NCI-H2196 (cell line): ENCODE measurements around the gene ALK.

Source experiments
- DNase-seq: peaks from one replicate; lab custom pipeline; 2025; ENCODE audit not compliant: unreplicated experiment; lab: John Stamatoyannopoulos, UW

Gene ALK

GRCh38 chr2:29799628-29800027 is 121.8 kb downstream of the ALK start:
- no peak for DNase-seq

- DNase-seq = no peak
Measured at GRCh38 chr2:29797916-29798315, 123.5 kb downstream of the ALK start.

- no peak for DNase-seq
Measured at GRCh38 chr2:29796446-29796845, 124.9 kb downstream of the ALK start.

DNA sequence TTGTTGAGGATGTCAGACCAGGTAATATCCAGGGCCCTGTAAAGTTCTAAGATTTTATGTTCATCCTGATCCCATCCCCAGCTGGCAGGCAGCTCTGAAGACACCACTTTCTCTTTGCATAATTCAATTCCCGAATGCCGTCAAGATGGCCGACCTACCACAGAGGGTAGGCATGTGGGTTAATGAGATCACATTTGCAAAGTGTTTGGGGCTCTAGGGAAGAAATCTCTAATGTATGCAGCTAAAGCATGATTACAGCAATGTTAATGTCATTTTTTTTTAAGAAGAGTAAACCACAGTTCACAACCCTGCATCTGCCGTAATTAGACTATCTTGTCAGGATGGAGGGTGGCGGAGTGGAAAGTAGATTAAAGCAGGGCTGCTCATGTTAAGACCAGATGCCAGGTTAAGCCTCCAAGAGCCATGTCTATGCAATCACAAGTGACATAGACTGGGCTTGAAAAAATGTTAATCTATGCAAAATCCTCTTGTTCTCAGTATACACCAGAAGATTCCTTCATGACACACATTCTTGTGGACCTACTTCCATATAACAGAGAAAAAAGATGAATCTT is 131.4 kb downstream of the ALK start:
- DNase-seq = no peak

- DNase-seq = no peak
Measured at GRCh38 chr2:29787473-29788465, 133.6 kb downstream of the ALK start.

GRCh38 chr2:29786361-29786760 is 135.0 kb downstream of the ALK start:
- no peak for DNase-seq

GRCh38 chr2:29783666-29784065 is 137.7 kb downstream of the ALK start:
- DNase-seq = no peak

- DNase-seq = no peak
Measured at GRCh38 chr2:29782549-29783458, 138.6 kb downstream of the ALK start.

DNA sequence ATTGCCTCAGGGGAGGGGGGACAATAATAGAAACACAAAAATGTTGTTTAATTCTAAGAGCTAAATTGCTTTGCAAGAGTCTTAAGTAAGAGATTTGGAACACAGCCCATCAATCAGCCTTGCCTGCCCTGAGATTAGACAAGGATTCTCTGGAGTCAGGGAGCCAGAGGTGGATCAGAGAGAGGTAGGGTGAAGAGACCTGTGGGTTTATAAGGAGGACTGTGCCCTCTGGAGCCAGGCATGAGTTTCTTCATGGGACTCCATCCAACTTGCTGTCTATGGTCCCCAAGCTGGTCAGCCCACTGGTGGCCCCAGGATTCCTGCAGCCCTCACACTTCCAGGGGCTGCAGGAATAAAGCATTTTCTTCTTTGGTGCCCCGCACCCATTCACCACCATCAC is 139.3 kb downstream of the ALK start:
- no peak for DNase-seq

- DNase-seq = no peak
Measured at GRCh38 chr2:29780906-29781305, 140.5 kb downstream of the ALK start.

DNA sequence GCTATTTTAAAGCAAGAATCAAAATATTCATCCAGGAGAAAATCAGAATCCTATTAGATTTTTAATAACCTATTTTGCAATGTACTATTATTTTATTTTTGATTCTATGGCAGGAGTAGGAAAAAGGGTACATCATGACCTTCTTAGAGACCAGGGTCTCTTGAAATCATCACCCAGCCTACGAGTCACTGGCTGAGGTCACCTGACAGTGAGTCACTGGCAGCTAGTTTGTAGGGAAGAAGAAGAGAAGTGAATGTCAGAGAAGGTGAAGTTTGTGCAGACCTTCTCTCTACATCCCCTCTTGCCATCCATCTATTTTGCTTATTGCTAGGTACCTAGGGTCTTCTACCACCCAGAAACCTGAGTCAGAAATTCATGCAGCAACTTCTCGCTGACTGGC is 144.2 kb downstream of the ALK start:
- DNase-seq = no peak

DNA sequence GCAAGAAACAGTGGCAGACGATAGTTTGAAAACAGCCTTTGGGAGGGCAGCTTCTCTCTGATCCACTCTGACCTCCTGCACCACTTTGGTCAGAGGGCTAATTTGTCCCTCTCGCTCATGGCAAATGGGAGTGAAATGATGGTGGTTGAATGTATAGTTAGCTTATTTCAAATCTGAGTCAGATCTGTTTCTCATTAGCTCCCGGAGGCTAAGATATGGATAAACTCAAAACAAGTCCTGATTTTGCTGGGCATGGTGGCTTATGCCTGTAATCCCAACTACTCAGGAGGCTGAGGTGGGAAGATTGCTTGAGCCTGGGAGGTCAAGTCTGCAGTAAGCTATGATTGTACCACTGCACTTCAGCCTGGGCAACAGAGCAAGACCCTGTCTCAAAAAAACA is 145.0 kb downstream of the ALK start:
- DNase-seq = no peak

- no peak for DNase-seq
Measured at GRCh38 chr2:29775937-29776336, 145.4 kb downstream of the ALK start.

DNA sequence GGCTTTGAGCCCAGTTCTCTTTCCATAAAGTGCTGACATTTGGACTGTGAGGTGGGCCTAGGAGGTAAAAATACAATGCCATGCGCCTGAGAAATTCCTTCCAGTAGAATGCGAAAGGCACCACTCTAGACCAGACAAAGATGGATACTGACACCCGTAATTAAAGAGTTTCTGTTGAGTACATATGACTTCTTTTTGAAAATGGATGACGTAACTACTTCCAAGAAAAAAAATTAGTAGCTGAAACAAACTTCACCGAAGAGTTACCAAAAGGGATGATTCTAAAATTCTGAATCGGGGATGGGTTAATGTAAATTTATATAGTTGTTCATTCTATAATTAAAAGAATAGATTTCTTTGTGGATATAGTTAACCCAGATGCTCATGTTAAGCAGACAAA is 146.8 kb downstream of the ALK start:
- DNase-seq = no peak

DNA sequence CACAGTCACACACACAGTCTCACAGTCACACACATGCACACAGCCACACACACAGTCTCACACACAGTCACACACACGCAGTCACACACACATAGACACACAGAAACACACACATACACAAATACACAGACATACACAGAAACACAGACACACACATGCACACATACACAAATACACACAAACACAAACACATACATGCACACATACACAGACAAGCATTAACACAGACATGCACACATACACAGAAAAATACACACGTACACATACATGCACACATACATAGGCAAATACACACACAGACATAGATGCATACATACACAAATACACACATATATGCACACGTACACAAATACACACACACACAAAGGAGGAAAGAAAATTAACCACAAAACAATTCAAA is 150.5 kb downstream of the ALK start:
- DNase-seq = no peak

DNA sequence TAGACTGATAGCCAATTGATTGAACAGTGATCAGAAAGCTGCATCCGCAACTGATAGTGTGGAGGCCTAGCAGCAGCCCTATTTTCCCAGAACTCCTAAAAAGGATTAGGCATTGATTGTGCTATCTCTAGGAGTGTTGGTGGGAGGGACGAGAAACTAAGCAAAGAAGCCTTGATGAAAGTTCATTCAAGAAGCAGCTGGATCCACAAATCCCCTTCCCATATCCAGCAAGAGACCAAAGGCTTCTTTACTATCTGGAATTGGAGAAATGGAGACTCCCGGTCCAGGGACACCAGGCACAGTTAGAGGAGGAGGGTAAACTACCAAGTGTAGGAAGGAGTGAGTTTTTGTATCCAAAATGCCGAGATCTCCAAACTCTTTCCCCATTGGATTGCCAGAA is 151.5 kb downstream of the ALK start:
- DNase-seq = no peak

- no peak for DNase-seq
Measured at GRCh38 chr2:29767606-29768335, 153.6 kb downstream of the ALK start.

- DNase-seq = no peak
Measured at GRCh38 chr2:29766191-29766590, 155.2 kb downstream of the ALK start.

DNA sequence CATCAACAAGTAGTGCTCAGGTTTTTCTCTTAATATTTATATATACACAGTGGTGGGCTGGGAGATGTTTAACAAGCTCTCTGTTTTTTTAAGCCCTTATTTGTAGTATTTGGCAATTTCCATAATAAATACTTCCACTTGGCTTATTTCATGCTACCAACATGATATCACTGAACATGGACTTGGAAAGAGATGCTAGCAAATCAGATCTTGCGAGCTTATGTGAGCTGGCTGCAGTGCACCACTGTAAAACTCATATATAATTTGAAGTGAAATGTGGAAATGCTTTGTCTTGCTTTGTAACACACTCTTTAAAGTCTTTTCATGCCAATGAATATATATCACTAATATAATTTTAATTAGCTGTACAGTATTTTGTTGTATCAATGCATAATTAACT is 155.7 kb downstream of the ALK start:
- DNase-seq = no peak

GRCh38 chr2:29763371-29763770 is 158.0 kb downstream of the ALK start:
- no peak for DNase-seq

GRCh38 chr2:29762239-29762638 is 159.1 kb downstream of the ALK start:
- no peak for DNase-seq
